GM23338 (cell line): ENCODE data around the gene DENND2A. TPM values are rescaled to one million over a fixed set of nuclear protein-coding genes. Genes with fewer than 3 reads are reported as not detected.

ENCODE experiments used
- ATAC-seq: fragments of 200-7000 bp; cut with Tn5 transposase; 3 replicates; pipeline ENCODE4 v1.9.1; 2020
- DNase-seq: peaks from one replicate; pipeline ENCODE4 v3.0.0-alpha.2; 2015; ENCODE audit warnings: low spot score
- H2AFZ ChIP-seq: fragments of 200-600 bp; sonication (generic); 2 replicates; pipeline ENCODE4 v1.8.0; 2016; ENCODE audit warnings: antibody characterized with exemption, mild to moderate bottlenecking, moderate library complexity
- H3F3A ChIP-seq: fragments of 200-600 bp; sonication (generic); replicated peaks from 2 replicates; pipeline ENCODE4 v1.8.0; 2017; ENCODE audit warnings: antibody characterized with exemption, mixed run types, low read depth
- H3K27ac ChIP-seq: fragments of 200-600 bp; sonication (generic); 2 replicates; pipeline ENCODE4 v1.6.1; 2016; ENCODE audit warnings: low read depth
- H3K27me3 ChIP-seq: fragments of 200-600 bp; sonication (generic); 2 replicates; pipeline ENCODE4 v1.8.0; 2016; ENCODE audit warnings: mild to moderate bottlenecking, mixed run types, moderate library complexity; ENCODE audit not compliant: insufficient read depth
- H3K36me3 ChIP-seq: fragments of 200-600 bp; sonication (generic); 2 replicates; pipeline ENCODE4 v1.8.0; 2016; ENCODE audit warnings: mild to moderate bottlenecking; ENCODE audit not compliant: insufficient read depth
- H3K4me1 ChIP-seq: fragments of 200-600 bp; sonication (generic); 2 replicates; pipeline ENCODE4 v1.8.0; 2016; ENCODE audit warnings: mild to moderate bottlenecking, moderate library complexity; ENCODE audit not compliant: insufficient read depth
- H3K4me2 ChIP-seq: fragments of 200-600 bp; sonication (generic); 2 replicates; pipeline ENCODE4 v1.7.1; 2017; ENCODE audit warnings: mixed run types
- H3K4me3 ChIP-seq: fragments of 200-600 bp; sonication (generic); 2 replicates; pipeline ENCODE4 v1.6.1; 2016; ENCODE audit warnings: mixed run types
- H3K79me2 ChIP-seq: fragments of 200-600 bp; sonication (generic); replicated peaks from 2 replicates; pipeline ENCODE4 v1.8.0; 2017; ENCODE audit warnings: mild to moderate bottlenecking; ENCODE audit not compliant: insufficient read depth
- H3K9me2 ChIP-seq: fragments of 200-600 bp; sonication (generic); 2 replicates; pipeline ENCODE4 v1.8.0; 2017; ENCODE audit not compliant: insufficient read depth
- H4K20me1 ChIP-seq: fragments of 200-600 bp; sonication (generic); replicated peaks from 2 replicates; pipeline ENCODE4 v1.8.0; 2017; ENCODE audit warnings: mild to moderate bottlenecking; ENCODE audit not compliant: insufficient read depth
- H3K27ac Mint-ChIP-seq: 2 replicates; pipeline ENCODE4 v1.8.0; 2020; ENCODE audit warnings: inconsistent platforms, mild to moderate bottlenecking, moderate library complexity, mixed read lengths
- H3K27me3 Mint-ChIP-seq: 3 replicates; pipeline ENCODE4 v1.8.0; 2022; ENCODE audit warnings: low read depth, mild to moderate bottlenecking, moderate library complexity, mixed read lengths, inconsistent platforms; ENCODE audit not compliant: insufficient read depth, poor library complexity
- H3K36me3 Mint-ChIP-seq: 3 replicates; pipeline ENCODE4 v1.8.0; 2021; ENCODE audit warnings: low read depth, mild to moderate bottlenecking, inconsistent platforms, moderate library complexity, mixed read lengths
- H3K4me1 Mint-ChIP-seq: 3 replicates; pipeline ENCODE4 v1.8.0; 2020; ENCODE audit warnings: mild to moderate bottlenecking, inconsistent platforms, mixed read lengths
- H3K4me3 Mint-ChIP-seq: 3 replicates; pipeline ENCODE4 v1.8.0; 2021; ENCODE audit warnings: moderate library complexity, mild to moderate bottlenecking, inconsistent platforms, mixed read lengths
- H3K9me3 Mint-ChIP-seq: 3 replicates; pipeline ENCODE4 v1.8.0; 2020; ENCODE audit warnings: moderate library complexity, mild to moderate bottlenecking, inconsistent platforms, mixed read lengths
- CREB1 ChIP-seq: fragments of 250-450 bp; sonication (Bioruptor Pico); IDR thresholded peaks from 2 replicates; pipeline ENCODE4 v1.5.0; 2020; ENCODE audit warnings: low read depth, mild to moderate bottlenecking, moderate library complexity
- EZH2 ChIP-seq: fragments of 200-600 bp; sonication (generic); IDR thresholded peaks from one replicate; pipeline ENCODE4 v1.8.0; 2017; ENCODE audit warnings: antibody characterized with exemption, mild to moderate bottlenecking, low read depth; ENCODE audit not compliant: unreplicated experiment
- EZH2phosphoT487 ChIP-seq: fragments of 200-600 bp; sonication (generic); IDR thresholded peaks from one replicate; pipeline ENCODE4 v1.8.1; 2018; ENCODE audit warnings: antibody characterized with exemption; ENCODE audit not compliant: unreplicated experiment
- JUNB ChIP-seq: IDR thresholded peaks from one replicate; pipeline ENCODE4 v1.6.1; 2016; ENCODE audit warnings: antibody characterized with exemption; ENCODE audit not compliant: unreplicated experiment
- NANOG ChIP-seq: IDR thresholded peaks from 2 replicates; pipeline ENCODE4 v1.6.1; 2016; ENCODE audit warnings: antibody characterized with exemption, borderline replicate concordance
- POLR2AphosphoS5 ChIP-seq: IDR thresholded peaks from 2 replicates; pipeline ENCODE4 v1.6.1; 2016; ENCODE audit warnings: antibody characterized with exemption, low read depth
- ZNF462 ChIP-seq: fragments of 250-450 bp; sonication (Bioruptor Pico); IDR thresholded peaks from 2 replicates; pipeline ENCODE4 v1.5.0; 2020; ENCODE audit warnings: mild to moderate bottlenecking, moderate library complexity
- polyA plus RNA-seq: library from polyadenylated mRNA; unstranded; fragments of >200 nt; fragmentation: Nextera tagmentation; extraction: Ambion mirVana; gene quantifications from 2 replicates; pipeline ENCODE4 v1.2.1, GENCODE V29; 2016
- total RNA-seq: library from RNA; depleted of rRNA; stranded (reverse); fragments of >200 nt; shearing (Covaris generic); gene quantifications from 2 replicates; pipeline ENCODE4 v1.2.3, GENCODE V29; 2014

The DENND2A gene
- total and polyA plus RNA-seq, 2 experiments from 2014 or later = 1.7 to 5.6 TPM

DNA sequence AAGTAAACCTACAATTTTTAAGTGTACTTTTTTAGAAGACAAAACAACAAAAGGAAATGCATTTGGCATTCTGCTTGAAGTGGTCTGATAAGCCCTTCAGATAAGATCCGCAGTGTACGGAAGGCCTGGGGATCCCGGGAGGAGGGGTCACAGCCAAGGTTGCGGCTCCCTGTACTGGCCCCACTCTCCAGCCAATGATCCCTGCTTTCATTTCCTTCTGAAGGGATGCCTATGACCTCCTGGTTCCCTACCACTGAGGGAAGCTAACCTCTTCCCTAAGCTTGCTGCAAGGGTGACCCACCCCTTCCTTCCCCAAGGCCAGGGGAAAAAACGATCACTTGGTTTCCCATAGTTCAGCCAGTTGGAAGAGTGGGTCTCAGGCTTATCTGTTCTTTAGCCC is 5.3 kb downstream of the DENND2A start:
- H3K79me2 ChIP-seq = 0 out of 2 replicates have a peak, but pooled peaks cover 6% of the 10 kb centered on the region
- peaks cover 29% of the 10 kb centered on the region for H3K4me1 ChIP-seq
- no peaks in the 10 kb centered on the region; the same call in 1 of the 2 replicates for H4K20me1 ChIP-seq
- DNase-seq (peak; percentile 43), ATAC-seq (peak; percentile 52)
- TF ChIP-seq JUNB = no peak
- no peak for TF ChIP-seq NANOG
- no peak for TF ChIP-seq POLR2AphosphoS5
- no peak for TF ChIP-seq EZH2
- TF ChIP-seq CREB1 (CRISPR knock-in tag) = no peak
- peaks cover 2% of the 10 kb centered on the region; the same call in 1 of the 2 replicates for H3K9me2 ChIP-seq
- peak overlapping the region; percentile 35 for H3K4me3 ChIP-seq
- no peaks in the 10 kb centered on the region; the same call in 2 of the 3 replicates for H3K36me3 Mint-ChIP-seq
- no peaks in the 10 kb centered on the region for H3K9me3 Mint-ChIP-seq
- H3K27ac ChIP-seq = peak overlapping the region; percentile 95
- H3K27me3 Mint-ChIP-seq = peaks cover 29% of the 10 kb centered on the region
- no peaks in the 10 kb centered on the region for H3K36me3 ChIP-seq
- H3K4me2 ChIP-seq = peak overlapping the region; percentile 69
- H3F3A ChIP-seq = peaks cover 10% of the 10 kb centered on the region; the same call in 1 of the 2 replicates
- peaks cover 46% of the 10 kb centered on the region for H3K4me1 Mint-ChIP-seq
- H3K27me3 ChIP-seq = peaks cover 10% of the 10 kb centered on the region
- H2AFZ ChIP-seq = 0 out of 2 replicates have a peak overlapping the region, but pooled peaks have one; percentile 6
- H3K27ac Mint-ChIP-seq = peak overlapping the region; percentile 71
- H3K4me3 Mint-ChIP-seq = peak overlapping the region; percentile 33; the same call in 1 of the 3 replicates

- Histone ChIP-seq H3K9me2 (peaks cover 2% of the 10 kb centered on the region; the same call in 1 of the 2 replicates), H4K20me1 (no peaks in the 10 kb centered on the region; the same call in 1 of the 2 replicates), H3K4me1 (peaks cover 15% of the 10 kb centered on the region), H3K79me2 (0 out of 2 replicates have a peak, but pooled peaks cover 6% of the 10 kb centered on the region), H2AFZ (no peak overlapping the region), H3K4me3 (no peak overlapping the region), H3K36me3 (no peaks in the 10 kb centered on the region), H3F3A (0 out of 2 replicates have a peak, but pooled peaks cover 5% of the 10 kb centered on the region), H3K27me3 (no peaks in the 10 kb centered on the region), H3K27ac (no peak overlapping the region), H3K4me2 (no peak overlapping the region)
- H3K4me1 Mint-ChIP-seq = peaks cover 25% of the 10 kb centered on the region
- DNase-seq (no peak), ATAC-seq (no peak)
- TF ChIP-seq ZNF462 (CRISPR knock-in tag) = no peak
- no peak for TF ChIP-seq POLR2AphosphoS5
- no peak for TF ChIP-seq EZH2phosphoT487
- H3K27me3 Mint-ChIP-seq = peaks cover 16% of the 10 kb centered on the region
- no peak overlapping the region for H3K4me3 Mint-ChIP-seq
- H3K27ac Mint-ChIP-seq = no peak overlapping the region
- no peaks in the 10 kb centered on the region for H3K9me3 Mint-ChIP-seq
- no peaks in the 10 kb centered on the region for H3K36me3 Mint-ChIP-seq
These were observed 9.0 kb downstream of the DENND2A start for GRCh38 chr7:140631602-140632001.
